HEK293T (cell line): Measurements from ENCODE around the gene OR10A5.
"Not testable (repeated sequence)": the region's sequence is repeated elsewhere in the genome, so short reads cannot be mapped to it uniquely, and the experiment has no call there.

Experiments
- CTCF ChIA-PET: fragments of 350-600 bp; formaldehyde crosslinking; extraction: SDS; loops from one replicate; lab custom pipeline; 2021; ENCODE audit warnings: antibody characterized with exemption, inconsistent platforms; lab: Yijun Ruan, JAX
- POLR2A ChIA-PET: fragments of 350-600 bp; formaldehyde crosslinking; extraction: SDS; loops from one replicate; lab custom pipeline; 2020; ENCODE audit warnings: antibody characterized with exemption, inconsistent platforms; lab: Yijun Ruan, JAX
- DNase-seq: peaks from one replicate; pipeline ENCODE4 v3.0.0; 2012; ENCODE audit warnings: mixed read lengths; ENCODE audit errors: extremely low spot score
- ARNT ChIP-seq: fragments of 450-650 bp; IDR thresholded peaks from 2 replicates; pipeline ENCODE4 v1.6.1; 2017; ENCODE audit warnings: mild to moderate bottlenecking
- BHLHE40 ChIP-seq: fragments of 450-650 bp; IDR thresholded peaks from 2 replicates; pipeline ENCODE4 v1.6.1; 2016; ENCODE audit warnings: mild to moderate bottlenecking, moderate library complexity, borderline replicate concordance
- CTBP1 ChIP-seq: fragments of 450-650 bp; IDR thresholded peaks from 2 replicates; pipeline ENCODE4 v1.6.1; 2016; ENCODE audit warnings: borderline replicate concordance
- ELF4 ChIP-seq: fragments of 450-650 bp; IDR thresholded peaks from 2 replicates; pipeline ENCODE4 v1.6.1; 2017; ENCODE audit warnings: antibody characterized with exemption
- FOXA1 ChIP-seq: fragments of 450-650 bp; IDR thresholded peaks from 2 replicates; pipeline ENCODE4 v1.6.1; 2016; ENCODE audit warnings: mild to moderate bottlenecking
- FOXK2 ChIP-seq: fragments of 450-650 bp; IDR thresholded peaks from 2 replicates; pipeline ENCODE4 v1.6.1; 2016; ENCODE audit warnings: mild to moderate bottlenecking
- FOXM1 ChIP-seq: fragments of 450-650 bp; IDR thresholded peaks from 2 replicates; pipeline ENCODE4 v1.6.1; 2017; ENCODE audit warnings: mild to moderate bottlenecking, borderline replicate concordance
- HDGF ChIP-seq: fragments of 450-650 bp; IDR thresholded peaks from 2 replicates; pipeline ENCODE4 v1.6.1; 2017; ENCODE audit warnings: antibody characterized with exemption, borderline replicate concordance
- L3MBTL2 ChIP-seq: fragments of 450-650 bp; conservative IDR thresholded peaks from 2 replicates; pipeline ENCODE4 v1.6.1; 2016; ENCODE audit warnings: mild to moderate bottlenecking
- LEF1 ChIP-seq: fragments of 450-650 bp; IDR thresholded peaks from 2 replicates; pipeline ENCODE4 v1.6.1; 2017; ENCODE audit warnings: mild to moderate bottlenecking, borderline replicate concordance
- NFRKB ChIP-seq: fragments of 450-650 bp; IDR thresholded peaks from 2 replicates; pipeline ENCODE4 v1.6.1; 2016; ENCODE audit warnings: mild to moderate bottlenecking, moderate library complexity
- PKNOX1 ChIP-seq: fragments of 450-650 bp; IDR thresholded peaks from 2 replicates; pipeline ENCODE4 v1.6.1; 2016
- SP1 ChIP-seq: fragments of 450-650 bp; IDR thresholded peaks from 2 replicates; pipeline ENCODE4 v1.6.1; 2017
- SUZ12 ChIP-seq: fragments of 450-650 bp; IDR thresholded peaks from 2 replicates; pipeline ENCODE4 v1.6.1; 2016; ENCODE audit warnings: mild to moderate bottlenecking
- TARDBP ChIP-seq: fragments of 450-650 bp; IDR thresholded peaks from 2 replicates; pipeline ENCODE4 v1.6.1; 2016
- ZNF384 ChIP-seq: fragments of 450-650 bp; IDR thresholded peaks from 2 replicates; pipeline ENCODE4 v1.6.1; 2016

Gene OR10A5

GRCh38 chr11:6845383-6845782, at the start of gene OR10A5:
Gene OR10A5 (plus strand): TSS chr11:6845683. CDS start chr11:6845683, 0 bp downstream.
- POLR2A ChIA-PET, result no interaction called here

GRCh38 chr11:6799402-6799801, 46.1 kb upstream of the OR10A5 start, which contains the start of gene OR6A2:
Gene OR6A2 (minus strand): TSS chr11:6799689. CDS start chr11:6795708, 3,981 bp downstream.
- no peak for TF ChIP-seq ELF4
- TF ChIP-seq CTBP1, result no peak
- TF ChIP-seq LEF1, result no peak
- CTCF ChIA-PET, result no interaction called here
- DNase-seq, result no peak
- POLR2A ChIA-PET, result no interaction called here

More at GRCh38 chr11:6845383-6845782, at the start of gene OR10A5:
- DNase-seq, result no peak
- CTCF ChIA-PET, result no interaction called here
- no peak for TF ChIP-seq HDGF
- TF ChIP-seq NFRKB, result no peak
- TF ChIP-seq FOXA1, result no peak
- TF ChIP-seq ARNT, result no peak
- TF ChIP-seq ZNF384, result no peak
- TF ChIP-seq FOXM1, result no peak
- TF ChIP-seq ELF4, result no peak
- TF ChIP-seq PKNOX1, result no peak
- no peak for TF ChIP-seq FOXK2
- TF ChIP-seq BHLHE40, result no peak
- TF ChIP-seq TARDBP, result no peak
- no peak for TF ChIP-seq SP1
- TF ChIP-seq LEF1, result no peak
- no peak for TF ChIP-seq L3MBTL2
- no peak for TF ChIP-seq SUZ12
- TF ChIP-seq CTBP1, result no peak

DNA sequence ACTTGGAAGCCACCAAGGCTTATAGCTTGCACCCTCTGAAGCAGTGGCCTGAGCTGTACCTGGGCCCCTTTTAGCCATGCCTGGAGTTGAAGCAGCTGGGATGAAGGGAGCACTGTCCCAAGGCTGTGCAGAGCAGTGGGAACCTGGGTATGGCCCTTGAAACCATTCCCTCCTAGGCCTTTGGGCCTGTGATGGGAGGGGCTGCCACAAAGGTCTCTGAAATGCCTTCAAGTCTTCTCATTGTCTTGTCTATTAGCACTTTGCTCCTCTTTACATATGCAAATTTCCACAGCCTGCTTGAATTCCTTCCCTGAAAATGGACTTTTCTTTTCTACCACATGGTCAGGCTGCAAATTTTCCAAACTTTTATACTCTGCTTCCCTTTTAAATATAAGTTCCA, 44.4 kb upstream of the OR10A5 start:
- CTCF ChIA-PET, POLR2A ChIA-PET, DNase-seq: not testable (repeated sequence)

DNA sequence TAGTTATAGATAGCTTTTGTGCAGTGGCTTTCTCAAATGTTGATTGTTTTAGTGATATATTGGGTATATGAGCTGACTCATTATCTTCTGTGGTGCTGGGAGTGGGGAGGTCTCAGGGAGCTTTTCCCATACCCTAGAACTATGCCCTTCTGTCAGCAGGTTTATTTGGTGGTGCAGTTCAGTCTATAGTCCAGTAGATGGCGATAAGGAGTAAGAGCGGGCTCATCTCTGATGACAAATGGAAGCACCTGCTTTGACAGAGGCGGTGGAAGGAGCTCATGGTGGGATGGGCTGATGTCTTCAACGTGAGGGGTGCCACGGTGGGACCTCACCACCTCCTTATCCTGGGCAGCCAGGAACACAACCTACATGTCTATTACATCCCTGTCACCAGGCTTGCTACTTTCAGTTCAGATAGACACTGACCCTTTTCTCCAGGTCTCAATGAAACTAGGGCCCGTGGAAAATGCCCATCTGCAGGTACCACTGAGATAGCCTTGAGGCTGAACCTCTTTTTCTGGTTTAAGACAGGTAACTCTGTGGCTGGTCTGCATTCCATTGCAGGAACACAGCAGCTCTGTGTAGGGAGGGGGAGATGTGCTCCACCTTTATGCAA, 33.0 kb upstream of the OR10A5 start:
- ChIA-PET POLR2A (interaction anchor here (1.2 kb wide), 1 partner anchor 116 kb away, joined by 3 read pairs; no protein-coding TSS in a partner anchor), CTCF (interaction anchor here (0.6 to 1.9 kb wide), 12 partner anchors 9 to 284 kb away, joined by 3 to 29 read pairs (median 4); no protein-coding TSS in a partner anchor)
- peak; percentile 67 for DNase-seq
- TF ChIP-seq HDGF, result no peak
- no peak for TF ChIP-seq NFRKB
- no peak for TF ChIP-seq ELF4
- no peak for TF ChIP-seq ARNT
- TF ChIP-seq BHLHE40, result no peak
- no peak for TF ChIP-seq FOXM1
- TF ChIP-seq FOXK2, result no peak
- TF ChIP-seq CTBP1, result no peak
- peak; percentile 38; the same call in 1 of the 2 replicates for TF ChIP-seq PKNOX1
- TF ChIP-seq L3MBTL2, result peak; percentile 39; the same call in 1 of the 2 replicates

- TF ChIP-seq NFRKB (no peak), FOXM1 (no peak), LEF1 (no peak), HDGF (no peak), FOXA1 (no peak), BHLHE40 (no peak), FOXK2 (no peak), ELF4 (no peak)
- no peak for DNase-seq
- ChIA-PET CTCF (interaction anchor here (1.9 kb wide), 1 partner anchor 12 kb away, joined by 29 read pairs; no protein-coding TSS in a partner anchor), POLR2A (no interaction called here)
Measured at GRCh38 chr11:6813656-6814055, 31.8 kb upstream of the OR10A5 start.

DNA sequence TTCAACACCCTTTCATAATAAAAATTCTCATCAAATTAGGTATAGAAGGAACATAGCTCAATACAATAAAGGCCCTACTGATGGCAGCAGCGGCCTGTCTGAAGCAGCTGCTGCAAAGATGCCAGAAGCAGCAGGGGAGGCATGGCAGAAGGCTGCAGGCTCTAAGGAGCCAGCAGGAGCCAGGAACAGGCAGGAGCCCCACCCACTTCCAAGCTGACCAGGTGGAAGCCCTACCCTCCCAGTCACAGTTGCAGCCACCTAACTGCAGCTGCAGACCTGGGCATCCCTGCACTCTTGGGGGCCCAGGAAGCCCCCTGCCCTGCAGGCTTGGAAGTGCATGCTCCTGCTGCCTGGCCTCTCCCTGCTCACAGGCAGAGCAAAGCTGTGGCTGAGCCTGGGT, 27.8 kb upstream of the OR10A5 start:
- ChIA-PET POLR2A (no interaction called here), CTCF (no interaction called here)
- DNase-seq, result no peak
- TF ChIP-seq CTBP1, result no peak
- TF ChIP-seq L3MBTL2, result no peak
- no peak for TF ChIP-seq FOXM1
- TF ChIP-seq ELF4, result no peak
- no peak for TF ChIP-seq HDGF
- TF ChIP-seq SP1, result no peak
- TF ChIP-seq TARDBP, result no peak
- no peak for TF ChIP-seq LEF1
- no peak for TF ChIP-seq PKNOX1
- no peak for TF ChIP-seq ARNT
- no peak for TF ChIP-seq FOXK2
